Epidermal melanocyte (primary cell): ENCODE data around the gene TEX52.

Experiments
- DNase-seq: peaks from one replicate; pipeline ENCODE4 v3.0.0; 2011; ENCODE audit warnings: low spot score; ENCODE audit not compliant: insufficient read length

TEX52 gene

GRCh38 chr12:2800046-2800570, 56.7 kb downstream of the TEX52 start:
- no peak for DNase-seq
